Urothelium cell line (cell line): ENCODE results near the gene RTN4.
A peak's percentile ranks its signal among the peaks of the same experiment; 100 is the strongest.
"Not testable (repeated sequence)": the region's sequence is repeated elsewhere in the genome, so short reads cannot be mapped to it uniquely, and the experiment has no call there.

ENCODE experiments used
- DNase-seq: peaks from one replicate; pipeline ENCODE4 v3.0.0; 2011; ENCODE audit warnings: low spot score, mixed read lengths
- FAIRE-seq: peaks from 2 replicates; lab custom pipeline; 2011; peaks lifted over from hg19 to GRCh38; lab: Jason Lieb, UNC

RTN4 gene

DNA sequence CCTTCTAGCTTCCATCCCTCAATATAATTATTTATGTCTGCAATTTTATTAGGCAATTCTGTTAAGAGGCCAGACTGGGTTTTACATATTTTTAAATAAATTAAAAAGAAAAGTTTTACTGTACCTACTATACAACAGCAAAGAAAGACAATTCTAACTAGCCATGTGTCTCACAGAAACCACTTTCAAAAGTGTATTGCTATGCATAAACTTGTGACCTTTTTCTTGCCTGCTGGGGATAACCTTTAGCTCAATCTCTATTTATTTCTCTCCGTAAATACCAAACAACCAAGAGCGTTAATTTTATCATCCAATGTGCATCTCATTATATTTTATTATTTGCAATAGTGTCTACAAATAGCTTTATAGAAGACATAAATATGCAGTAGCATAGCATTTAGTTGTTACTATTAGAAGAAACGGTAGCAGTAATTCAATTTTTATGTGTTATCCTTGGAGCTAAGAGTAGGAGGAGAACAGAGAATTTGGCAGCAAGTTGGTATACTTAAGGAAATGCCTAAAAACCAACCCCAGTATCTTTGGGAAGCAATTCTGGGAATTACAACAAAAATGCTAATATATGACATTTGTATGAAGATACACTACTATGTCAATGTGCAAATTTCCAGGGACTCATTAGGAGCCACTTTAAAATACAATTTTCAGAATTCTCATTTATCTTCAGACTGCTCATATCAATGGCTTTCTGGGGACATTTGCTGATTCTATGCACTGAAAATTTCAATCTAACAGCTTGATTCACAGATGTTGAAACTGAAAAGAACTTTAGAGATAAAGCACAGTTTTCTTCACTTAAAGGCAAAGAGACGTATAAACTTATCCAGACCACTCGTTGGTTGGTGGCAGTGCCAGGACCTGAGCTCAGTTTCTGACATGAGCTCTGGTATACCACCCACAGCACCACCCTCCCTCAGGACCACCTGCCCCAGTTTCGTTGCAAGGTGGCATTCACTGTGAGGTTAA, 23.0 kb upstream of the RTN4 start:
- FAIRE-seq = no peak
- no peak for DNase-seq

DNA sequence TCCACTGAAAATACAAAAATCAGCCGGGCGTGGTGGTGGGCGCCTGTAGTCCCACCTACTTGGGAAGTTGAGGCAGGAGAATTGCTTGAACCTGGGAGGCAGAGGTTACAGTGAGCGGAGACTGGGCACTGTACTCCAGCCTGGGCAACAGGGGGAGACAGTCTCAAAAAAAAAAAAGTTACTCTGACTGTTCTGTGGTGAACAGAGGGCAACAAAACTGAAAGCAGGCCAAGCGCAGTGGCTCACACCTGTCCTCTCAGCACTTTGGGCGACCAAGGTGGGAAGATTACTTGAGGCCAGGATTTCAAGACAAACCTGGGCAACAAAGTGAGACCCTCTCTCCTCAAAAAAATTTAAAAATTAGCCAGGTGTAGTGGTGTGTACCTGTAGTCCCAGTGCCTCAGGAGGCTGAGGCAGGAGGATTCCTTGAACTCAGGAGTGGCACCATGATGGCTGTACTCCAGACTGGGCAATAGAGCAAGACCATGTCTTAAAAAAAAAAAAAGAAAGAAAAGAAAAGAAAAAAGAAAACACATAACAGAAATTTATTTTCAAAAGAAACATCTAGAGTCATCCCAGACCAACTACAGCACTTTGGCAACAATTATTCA, 13.6 kb upstream of the RTN4 start:
- FAIRE-seq = no peak
- DNase-seq = no peak

DNA sequence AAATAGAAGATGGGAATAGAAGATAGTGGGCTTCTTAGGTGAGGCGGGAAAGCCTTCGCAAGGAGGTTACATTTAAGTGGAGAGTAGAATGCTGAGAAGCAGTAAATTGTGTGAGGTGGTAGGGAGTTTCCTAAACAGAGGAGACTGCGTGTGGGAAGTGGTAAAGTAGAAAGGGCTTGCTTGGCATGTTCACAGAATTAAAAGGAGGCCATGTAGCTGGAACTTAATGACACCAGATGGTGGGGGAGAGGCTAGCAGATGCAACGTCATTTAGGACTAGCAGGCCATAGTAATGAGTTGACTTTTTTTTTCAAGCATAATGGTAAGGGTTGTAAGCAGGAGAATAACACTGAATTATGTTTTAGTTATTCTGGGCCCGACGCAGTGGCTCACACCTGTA, 13.0 kb upstream of the RTN4 start:
- no peak for FAIRE-seq

DNA sequence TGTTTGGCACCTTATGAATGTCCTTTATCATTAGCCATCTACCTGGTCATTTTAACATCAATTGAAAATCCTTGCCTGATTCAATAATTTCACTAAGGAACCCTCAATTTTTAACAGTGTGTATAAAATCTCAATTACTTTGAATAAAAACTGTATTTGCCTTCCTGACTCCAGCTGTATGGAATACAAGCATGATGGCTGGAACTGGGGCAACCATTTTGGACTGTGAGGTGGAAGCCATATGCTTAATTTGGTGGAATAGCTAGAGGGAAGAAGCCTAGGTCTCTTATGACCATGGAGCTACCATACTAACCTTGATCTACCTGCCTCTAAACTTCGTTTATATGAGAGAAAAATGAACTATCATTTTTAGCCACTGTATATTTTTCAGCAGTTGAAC, 12.5 kb upstream of the RTN4 start:
- DNase-seq = no peak
- FAIRE-seq = no peak

More for the DNA sequence above, 13.0 kb upstream of the RTN4 start:
- no peak for DNase-seq

DNA sequence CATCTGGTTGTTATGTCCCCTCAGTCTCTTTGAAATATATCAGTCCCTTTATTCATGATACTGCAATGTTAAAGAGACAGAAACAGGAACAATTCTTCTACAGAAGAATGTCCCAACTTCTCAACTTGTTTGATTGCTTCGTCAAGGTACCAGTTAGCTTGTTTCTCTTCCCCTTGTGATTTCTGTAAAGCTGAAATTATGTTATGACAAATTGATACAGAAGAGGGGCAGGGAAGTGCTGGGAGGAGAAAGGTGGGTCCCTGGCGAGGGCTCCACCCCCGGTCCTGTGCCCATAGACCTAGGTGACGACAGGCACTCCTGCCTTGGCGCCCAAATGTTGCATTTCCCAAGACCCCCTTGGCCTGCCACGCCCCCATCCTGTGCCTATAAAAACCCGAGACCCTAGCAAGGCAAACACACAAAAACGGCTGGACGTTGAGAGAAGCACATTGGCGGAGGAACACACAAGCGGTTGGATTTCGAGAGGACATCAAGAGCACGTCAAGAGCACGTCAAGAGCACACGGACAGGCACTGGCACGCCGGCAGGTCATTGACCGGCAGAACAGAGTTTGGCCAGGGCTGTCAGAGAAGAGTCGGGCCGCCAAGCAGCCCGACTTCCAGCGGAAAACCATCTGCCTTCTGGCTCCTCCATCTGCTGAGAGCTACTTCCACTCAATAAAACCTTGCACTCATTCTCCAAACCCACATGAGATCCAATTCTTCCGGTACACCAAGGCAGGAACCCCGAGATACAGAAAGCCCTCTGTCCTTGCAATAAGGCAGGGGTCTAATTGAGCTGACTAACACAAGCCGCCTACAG, 11.5 kb upstream of the RTN4 start:
- FAIRE-seq (no peak), DNase-seq (no peak)

DNA sequence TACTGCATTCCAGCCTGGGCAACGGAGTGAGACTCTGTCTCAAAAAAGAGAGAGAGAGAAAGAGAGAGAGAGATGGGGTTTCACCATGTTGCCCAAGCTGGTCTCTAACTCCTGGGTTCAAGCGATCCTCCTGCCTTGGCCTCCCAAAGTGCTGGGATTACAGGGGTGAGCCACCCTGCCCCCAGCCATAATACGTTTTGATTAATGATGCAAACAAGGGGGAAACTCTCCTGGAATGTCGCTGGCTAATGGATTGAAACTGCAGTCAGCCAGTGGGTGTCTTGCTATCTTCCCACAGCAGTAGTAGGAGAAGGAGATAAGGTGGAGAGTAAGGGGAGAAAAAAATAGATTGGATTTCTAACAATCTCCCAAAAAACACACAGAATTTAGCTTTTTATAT, 9.5 kb upstream of the RTN4 start:
- no peak for DNase-seq
- no peak for FAIRE-seq

DNA sequence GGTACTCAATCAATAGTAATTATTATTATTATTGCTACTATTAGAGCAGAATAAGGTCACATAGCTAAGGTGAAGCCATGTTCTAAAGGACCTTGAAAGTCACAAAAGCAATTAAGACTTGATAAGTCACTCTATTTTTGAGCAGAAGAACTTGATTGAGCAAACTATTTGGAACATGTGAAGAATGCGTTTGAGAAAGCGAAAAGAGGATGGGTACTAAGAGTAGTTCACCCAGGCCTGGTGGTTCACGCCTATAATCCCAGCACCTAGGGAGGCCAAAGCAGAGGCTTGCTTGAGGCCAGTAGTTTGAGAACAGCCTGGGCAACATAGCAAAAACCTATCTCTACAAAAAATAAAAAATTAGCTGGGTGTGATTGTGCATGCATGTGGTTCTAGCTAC, 7.2 kb upstream of the RTN4 start:
- FAIRE-seq = no peak
- no peak for DNase-seq

DNA sequence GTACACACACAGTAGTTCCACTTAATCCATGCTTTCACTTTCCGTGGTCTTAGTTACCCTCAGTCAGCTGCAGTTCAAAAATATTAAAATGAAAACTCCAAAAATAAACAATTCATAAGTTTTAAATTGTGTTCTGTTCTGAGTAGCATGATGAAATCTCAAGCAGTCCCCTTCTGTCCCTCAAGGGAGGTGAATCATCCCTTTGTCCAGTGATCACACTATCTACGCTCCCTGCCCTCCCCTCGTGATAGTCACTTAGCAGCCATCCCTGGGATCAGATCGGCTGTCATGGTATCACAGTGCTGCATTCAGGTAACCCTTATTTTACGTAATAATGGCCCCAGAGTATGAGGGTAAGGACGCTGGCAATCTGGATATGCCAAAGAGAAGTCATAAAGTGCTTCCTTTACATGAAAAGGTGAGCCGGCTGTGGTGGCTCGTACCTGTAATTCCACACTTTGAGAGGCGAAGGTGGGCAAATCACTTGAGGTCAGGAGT, 5.8 kb upstream of the RTN4 start:
- FAIRE-seq = peak; percentile 17
- peak; percentile 16 for DNase-seq

DNA sequence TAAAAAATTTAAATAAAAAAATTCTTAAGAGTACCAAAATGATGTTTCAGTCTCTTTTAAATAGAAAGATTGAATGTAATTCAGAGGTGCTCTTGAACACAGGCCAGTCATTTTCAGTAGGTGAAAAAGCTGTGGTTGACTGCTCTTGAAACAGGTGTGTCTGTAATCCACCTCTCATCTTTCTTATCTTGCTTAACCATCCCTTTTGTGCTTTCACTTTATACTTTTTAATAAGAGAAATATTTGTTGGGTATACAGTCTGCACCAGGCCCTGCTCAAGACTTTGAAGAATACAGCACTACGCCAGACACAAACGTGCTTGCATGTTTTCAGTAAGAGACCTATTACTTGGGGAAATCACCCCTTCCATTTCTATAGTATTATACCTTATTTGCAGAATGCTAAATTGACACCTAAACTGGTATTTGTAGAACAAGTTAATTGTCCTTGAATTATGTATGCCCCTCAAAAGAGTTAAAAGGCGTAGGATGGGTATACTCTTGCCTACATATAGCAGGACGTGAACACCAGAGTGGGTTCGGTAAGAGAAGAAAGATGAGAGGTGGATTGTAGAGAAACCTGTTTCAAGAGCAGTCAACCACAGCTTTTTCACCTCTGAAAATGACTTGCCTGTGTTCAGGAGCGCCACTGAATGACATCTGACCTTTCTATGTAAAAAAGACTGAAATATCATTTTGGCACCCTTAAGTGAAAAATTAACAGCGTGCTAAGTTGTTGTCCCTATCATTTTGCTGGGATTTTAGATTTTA, 4.0 kb upstream of the RTN4 start:
- no peak for DNase-seq
- FAIRE-seq = no peak

DNA sequence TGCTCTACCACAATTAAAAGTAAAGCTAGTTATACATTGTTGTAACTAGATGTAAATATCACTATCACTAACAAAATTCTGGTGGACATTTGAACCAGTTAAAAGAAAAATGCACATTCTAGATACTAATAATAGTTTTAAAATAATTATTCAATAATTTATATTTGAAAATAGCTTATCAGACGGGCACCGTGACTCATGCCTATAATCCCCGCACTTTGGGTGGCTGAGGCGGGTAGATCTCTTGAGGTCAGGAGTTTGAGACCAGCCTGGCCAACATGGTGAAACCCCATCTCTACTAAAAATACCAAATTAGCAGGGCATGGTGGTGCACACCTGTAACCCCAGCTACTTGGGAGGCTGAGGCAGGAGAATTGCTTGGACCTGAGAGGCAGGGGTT, 3.0 kb upstream of the RTN4 start:
- FAIRE-seq, DNase-seq: not testable (repeated sequence)

DNA sequence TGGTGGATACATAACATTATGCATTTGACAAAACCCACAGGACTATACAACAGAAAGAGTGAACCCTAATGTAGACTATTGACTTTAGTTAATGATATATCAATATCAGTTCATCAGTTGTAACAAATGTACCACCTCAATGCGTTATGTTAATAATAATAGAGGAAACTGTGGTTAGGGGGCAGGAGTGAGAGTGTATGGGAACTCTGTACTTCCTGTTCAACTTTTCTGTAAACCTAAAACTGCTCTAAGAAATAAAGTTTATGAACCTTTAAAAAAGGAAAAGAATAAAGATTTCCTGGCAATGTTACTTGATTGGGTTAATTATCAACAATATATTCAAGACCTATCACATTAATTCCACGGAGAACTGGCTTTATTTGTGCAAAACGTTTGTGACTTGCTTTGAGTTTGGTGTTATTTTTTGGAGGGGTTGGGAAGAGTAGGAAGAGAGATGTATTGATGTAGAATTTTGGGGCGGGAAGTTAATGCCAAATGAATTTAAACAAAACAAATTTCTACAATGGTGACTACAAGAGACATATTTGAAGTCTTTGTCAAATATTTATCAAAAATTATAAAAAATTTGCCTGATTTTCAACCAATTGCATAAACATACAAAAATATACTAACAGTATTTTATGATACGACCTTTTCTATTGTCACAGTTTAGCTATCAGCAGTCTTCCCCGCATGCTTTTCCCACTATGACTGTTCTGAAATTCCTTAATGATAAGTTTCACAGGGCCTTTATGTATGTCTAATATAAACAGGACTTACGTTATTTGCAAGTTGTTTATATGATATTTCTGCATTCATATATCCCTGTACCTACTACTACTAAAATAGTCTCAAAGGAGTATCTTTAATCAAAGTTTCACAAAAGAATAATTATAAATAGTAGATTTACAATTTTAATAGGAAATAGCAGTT, 2.1 kb upstream of the RTN4 start:
- DNase-seq = no peak
- FAIRE-seq = no peak

DNA sequence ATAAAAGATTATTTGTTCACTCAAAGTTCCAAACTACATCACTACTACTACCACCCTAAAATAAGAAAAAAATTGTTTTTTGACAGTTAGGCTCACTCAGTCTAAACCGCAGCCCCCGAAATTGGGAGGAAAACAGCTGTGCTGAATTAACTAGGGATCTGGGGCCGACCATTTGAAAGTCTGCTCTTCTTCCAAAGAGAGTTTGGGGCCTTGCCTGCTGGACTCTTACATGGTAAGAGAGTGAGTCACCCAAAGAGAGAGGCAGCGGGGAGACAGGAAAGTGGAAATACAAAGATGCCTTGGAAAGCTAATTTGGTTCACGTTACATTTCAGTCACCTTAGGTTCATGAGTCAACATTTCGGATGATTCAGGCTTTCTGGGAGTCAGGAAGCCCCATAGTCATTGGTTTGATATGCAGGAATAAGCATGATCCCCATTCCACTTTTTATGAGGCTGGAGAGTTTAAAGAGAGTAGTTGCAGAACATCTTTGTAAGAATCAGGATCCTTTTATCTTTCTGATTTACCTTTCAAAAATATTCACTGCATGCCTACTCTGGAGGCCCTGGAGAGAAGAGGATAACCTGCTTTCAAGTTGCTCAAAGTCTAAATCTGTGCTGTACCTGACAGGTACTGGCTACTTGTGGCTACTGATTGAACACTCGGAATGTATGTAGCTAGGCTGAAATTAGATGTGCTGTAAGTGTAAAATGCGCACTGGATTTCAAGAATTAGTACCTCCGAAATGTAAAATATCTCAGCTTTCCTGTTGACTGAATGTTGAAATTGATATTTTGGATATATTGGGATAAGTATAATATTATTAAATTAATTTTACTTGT, 995 bp upstream of the RTN4 start:
- DNase-seq (peak; percentile 86), FAIRE-seq (peak; percentile 17)

DNA sequence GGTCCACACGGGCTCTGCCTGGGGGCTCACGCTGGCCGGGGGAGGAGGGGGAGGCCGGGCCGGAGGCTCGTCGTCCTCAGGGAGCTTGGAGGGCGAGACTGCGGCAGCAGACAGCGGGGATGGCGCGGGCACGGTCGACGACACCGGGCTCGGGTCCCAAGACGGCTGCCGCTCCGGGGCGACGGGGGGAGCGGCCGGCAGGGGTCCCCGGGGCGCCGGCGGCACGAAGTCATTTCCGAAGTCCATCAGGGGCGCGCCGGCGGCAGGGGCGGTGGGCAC, 491 bp downstream of the RTN4 start:
- peak; percentile 44 for DNase-seq
- FAIRE-seq = no peak

DNA sequence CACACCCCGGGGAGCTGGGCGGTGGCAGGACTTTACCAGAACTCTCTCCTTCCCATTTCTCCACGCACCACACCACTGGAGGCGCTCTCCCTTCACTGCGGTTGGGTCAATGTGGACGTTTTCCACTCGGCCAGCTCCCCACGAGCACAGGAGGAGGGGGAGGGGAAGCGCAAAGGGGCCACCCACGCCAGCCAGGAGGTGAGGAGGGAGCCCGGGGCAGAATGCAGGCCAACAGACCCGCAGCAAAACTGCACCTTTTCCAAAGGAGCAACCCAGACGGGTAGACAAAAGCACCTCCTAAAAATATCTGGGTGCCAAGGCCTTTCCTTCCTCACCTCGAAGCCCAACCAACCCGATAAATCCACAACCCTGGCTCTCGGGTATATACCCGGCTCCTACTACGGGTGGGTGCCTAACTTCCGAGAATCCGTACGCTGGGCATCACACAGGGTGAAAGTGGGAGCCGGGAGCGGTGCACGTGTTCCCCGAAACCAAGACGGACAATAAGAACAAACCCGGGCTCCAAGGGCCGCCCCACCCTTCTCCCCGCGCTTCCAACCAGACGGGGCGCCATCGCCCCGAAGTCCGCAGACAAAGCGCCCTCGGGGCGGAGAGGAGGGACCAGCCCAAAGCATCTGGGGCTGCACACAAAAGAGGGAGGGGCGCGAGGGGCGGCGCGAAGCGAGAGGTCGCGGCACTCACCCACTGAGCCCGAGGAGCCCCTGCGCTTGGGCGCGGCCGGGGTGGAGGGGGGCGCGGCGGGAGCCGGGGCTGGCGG, 1.0 kb downstream of the RTN4 start:
- FAIRE-seq (no peak), DNase-seq (peak; percentile 74)

DNA sequence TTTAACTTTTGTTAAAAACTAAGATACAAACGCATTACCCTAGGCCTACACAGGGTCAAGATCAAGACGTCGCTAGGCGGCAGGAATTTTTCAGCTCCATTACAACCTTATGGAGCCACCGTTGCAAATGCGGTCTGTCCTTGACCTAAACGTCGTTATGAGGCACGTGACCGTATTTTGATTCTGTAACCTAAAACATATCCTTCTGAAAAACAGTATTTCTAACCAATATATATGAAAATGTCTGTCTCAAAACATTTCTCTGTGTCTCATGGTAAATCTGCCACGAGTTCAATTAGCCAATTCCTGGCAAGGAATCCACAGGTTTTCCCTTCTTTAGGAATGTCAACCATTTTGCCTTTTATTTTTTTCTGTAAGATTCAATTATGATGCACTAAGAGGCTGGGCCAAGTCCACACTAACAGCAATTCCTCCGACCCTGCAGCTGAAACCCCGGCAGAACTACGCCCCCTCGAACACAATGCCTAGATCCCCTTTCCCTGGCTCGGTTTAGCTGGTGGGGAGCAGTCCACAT, 1.7 kb downstream of the RTN4 start:
- no peak for FAIRE-seq
- DNase-seq = no peak

DNA sequence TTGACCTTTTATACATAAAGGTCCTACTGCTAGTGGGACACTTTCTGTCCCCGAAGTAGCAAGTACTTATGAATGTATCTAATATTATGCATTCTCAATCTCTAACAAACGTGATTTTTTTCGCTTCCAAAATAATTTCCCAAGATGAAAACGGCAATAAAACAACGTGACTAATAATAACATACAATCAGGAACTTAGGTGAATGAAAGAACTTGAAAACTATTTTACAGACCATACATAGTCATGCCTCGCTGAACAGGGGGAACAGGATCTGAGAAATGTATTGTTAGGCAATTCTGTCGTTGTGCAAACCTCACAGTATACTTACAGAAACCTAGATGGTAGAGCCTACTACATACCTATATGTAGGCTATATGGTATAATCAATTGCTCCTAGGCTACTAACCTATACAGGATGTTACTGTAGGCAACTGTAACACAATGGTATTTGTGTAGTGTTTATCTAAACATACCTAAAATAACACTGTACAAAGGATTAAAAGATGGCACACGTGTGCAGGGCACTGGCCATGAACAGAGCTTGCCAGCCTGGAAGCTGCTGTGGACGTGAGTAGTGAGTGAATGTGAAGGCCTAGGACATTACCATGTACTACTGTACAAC, 2.5 kb downstream of the RTN4 start:
- DNase-seq (no peak), FAIRE-seq (no peak)

DNA sequence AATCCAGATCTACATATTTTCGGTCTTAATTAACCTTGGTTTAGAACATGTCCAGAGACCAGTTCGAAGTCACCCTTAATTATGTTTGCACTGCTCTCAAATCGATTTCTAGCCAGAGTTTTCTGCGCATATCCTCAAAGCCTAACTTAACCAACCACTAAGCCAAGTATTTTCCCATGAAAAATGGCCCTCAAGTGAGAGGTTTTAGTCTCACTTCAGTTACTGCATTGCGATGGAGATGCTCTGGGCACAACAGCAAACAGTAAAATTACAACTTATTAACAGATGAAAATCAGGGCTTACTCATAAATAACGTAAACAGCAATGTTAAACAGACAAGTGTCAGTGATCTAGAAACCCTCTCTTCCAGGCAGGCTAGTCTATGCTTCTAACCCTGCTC, 4.5 kb downstream of the RTN4 start:
- FAIRE-seq (no peak), DNase-seq (no peak)
